ENCODE data around the gene WDR75. TPM values are rescaled to one million over a fixed set of nuclear protein-coding genes. Genes with fewer than 3 reads are reported as not detected.

The WDR75 gene
- total and polyA plus RNA-seq, 10 donors, result 27.1 to 66.5 (median 38.4) TPM

DNA sequence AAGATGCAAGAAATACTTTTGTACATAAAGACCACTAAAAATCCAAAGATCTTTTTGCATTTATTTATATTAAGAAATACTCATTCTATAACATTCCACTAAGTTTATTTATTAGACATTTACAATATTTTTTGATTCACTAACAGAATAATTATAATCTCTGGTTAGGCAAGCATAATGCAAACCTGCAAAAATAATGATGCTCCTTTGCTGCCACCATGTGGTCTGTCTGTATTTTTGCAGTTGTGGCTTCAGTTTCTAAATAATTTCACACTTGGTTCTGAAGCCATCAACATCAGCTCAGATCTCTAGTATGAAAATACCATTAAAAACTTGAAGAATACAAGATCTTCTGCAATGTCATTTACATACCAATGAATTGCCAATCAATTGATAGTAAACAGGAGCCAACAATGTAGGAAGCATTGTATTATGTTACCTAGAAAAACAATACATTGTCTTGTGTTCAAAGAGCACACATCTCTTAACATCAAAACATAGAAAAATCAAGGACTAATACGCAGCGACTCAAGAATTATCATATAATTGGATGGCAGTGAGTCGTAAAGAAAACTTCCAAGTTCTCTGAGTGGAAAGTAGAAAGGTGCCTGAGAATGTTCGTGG is 28.8 kb upstream of the WDR75 start:
- 45 to 53% (median 50%) methylated on average over 4 of the region's 4 CpGs for whole genome bisulfite sequencing, 5 donors
- no peak for DNase-seq
- Histone ChIP-seq H3K9me3 (no peaks in the 10 kb centered on the region), H3K27ac (no peak overlapping the region), H3K4me3 (no peak overlapping the region), H3K4me1 (peaks cover 0 to 4% (median 0%) of the 10 kb centered on the region in 6 donors), H3K27me3 (replicated peaks in 1 of 7) (no peaks in the 10 kb centered on the region), H3K36me3 (no peaks in the 10 kb centered on the region)
- intact Hi-C loops (cut with DNase I; ENCODE audit: low total_unique reads), result loop anchor here (5.0 kb wide), 1 partner anchor 320 kb away; no protein-coding TSS in a partner anchor
- TF ChIP-seq, protein P1, sequence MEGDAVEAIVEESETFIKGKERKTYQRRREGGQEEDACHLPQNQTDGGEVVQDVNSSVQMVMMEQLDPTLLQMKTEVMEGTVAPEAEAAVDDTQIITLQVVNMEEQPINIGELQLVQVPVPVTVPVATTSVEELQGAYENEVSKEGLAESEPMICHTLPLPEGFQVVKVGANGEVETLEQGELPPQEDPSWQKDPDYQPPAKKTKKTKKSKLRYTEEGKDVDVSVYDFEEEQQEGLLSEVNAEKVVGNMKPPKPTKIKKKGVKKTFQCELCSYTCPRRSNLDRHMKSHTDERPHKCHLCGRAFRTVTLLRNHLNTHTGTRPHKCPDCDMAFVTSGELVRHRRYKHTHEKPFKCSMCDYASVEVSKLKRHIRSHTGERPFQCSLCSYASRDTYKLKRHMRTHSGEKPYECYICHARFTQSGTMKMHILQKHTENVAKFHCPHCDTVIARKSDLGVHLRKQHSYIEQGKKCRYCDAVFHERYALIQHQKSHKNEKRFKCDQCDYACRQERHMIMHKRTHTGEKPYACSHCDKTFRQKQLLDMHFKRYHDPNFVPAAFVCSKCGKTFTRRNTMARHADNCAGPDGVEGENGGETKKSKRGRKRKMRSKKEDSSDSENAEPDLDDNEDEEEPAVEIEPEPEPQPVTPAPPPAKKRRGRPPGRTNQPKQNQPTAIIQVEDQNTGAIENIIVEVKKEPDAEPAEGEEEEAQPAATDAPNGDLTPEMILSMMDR (IDR thresholded peaks at IDR 0.05 in 8 of 11, conservative IDR thresholded peaks at IDR 0.05 in 3 of 11), result peak; percentile 34 to 77 (median 71)
- TF ChIP-seq POLR2A (IDR thresholded peaks at IDR 0.05), result no peak

DNA sequence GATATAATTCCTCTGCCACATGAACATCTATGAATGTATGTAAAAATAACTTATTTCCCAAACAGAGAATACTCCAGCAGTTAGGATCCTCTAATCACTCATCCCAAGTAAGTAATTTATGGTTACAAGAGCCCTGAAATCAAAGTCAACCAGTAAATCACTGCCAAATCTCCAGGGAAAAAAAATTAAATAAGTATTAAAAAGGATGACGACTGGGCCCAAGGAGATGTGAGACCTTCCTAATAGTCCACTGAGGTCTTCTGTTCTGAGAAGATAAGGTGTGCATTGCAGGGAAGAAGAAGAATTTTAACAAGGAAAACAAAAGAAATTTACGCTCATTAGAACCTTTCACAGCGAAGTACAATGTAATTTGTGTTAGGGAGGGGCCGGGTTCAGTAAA is 28.0 kb upstream of the WDR75 start:
- no peak overlapping the region for H3K27ac ChIP-seq
- intact Hi-C loops (cut with DNase I; ENCODE audit: low total_unique reads), result loop anchor here (5.0 kb wide), 1 partner anchor 321 kb away; no protein-coding TSS in a partner anchor
- whole genome bisulfite sequencing, 5 donors, result 82 to 90% (median 86%) methylated on average over 4 of the region's 4 CpGs

DNA sequence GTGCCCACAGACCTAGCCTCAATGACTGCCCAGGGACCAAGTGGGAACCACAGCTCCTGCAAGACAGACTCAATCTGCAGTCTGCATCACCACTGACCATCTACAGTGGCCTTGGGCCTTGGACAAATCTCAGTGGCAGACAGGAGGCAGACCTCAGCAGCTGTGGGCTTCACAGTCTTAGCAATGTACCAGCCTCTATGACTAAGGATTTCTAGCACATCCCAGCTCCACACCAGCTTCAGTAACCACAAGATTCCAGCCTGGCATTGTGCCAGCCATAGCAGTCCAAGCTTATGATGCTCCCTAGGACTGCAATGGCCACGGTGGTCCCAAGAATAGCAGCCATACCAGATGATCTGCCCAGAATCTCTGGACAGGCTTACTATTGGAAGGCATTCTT is 19.6 kb upstream of the WDR75 start:
- Histone ChIP-seq H3K9me3 (no peaks in the 10 kb centered on the region), H3K4me1 (no peaks in the 10 kb centered on the region), H3K27me3 (replicated peaks in 1 of 7) (no peaks in the 10 kb centered on the region), H3K4me3 (no peak overlapping the region), H3K36me3 (no peaks in the 10 kb centered on the region), H3K27ac (no peak overlapping the region)
- intact Hi-C loops (cut with DNase I; ENCODE audit: low total_unique reads), result no loop called here
- DNase-seq, result no peak
- WGBS, 5 donors, result 68 to 85% (median 74%) methylated on average over 1 of the region's 1 CpG; no CpG with 5 or more reads in 1 of the 5 donors
- TF ChIP-seq, protein P1 (IDR thresholded peaks at IDR 0.05 in 8 of 11, conservative IDR thresholded peaks at IDR 0.05 in 3 of 11), result no peak
- TF ChIP-seq POLR2AphosphoS5 (IDR thresholded peaks at IDR 0.05), result no peak
- TF ChIP-seq POLR2A (IDR thresholded peaks at IDR 0.05), result no peak

More for the DNA sequence above, 28.0 kb upstream of the WDR75 start:
- no peak for TF ChIP-seq POLR2A (IDR thresholded peaks at IDR 0.05)
- TF ChIP-seq, protein P1 (IDR thresholded peaks at IDR 0.05 in 8 of 11, conservative IDR thresholded peaks at IDR 0.05 in 3 of 11), result no peak
- TF ChIP-seq POLR2AphosphoS5 (IDR thresholded peaks at IDR 0.05), result no peak
- no peak for DNase-seq
- Histone ChIP-seq H3K36me3 (no peaks in the 10 kb centered on the region), H3K4me3 (no peak overlapping the region), H3K9me3 (no peaks in the 10 kb centered on the region), H3K4me1 (no peaks in the 10 kb centered on the region), H3K27me3 (replicated peaks in 1 of 7) (no peaks in the 10 kb centered on the region)

DNA sequence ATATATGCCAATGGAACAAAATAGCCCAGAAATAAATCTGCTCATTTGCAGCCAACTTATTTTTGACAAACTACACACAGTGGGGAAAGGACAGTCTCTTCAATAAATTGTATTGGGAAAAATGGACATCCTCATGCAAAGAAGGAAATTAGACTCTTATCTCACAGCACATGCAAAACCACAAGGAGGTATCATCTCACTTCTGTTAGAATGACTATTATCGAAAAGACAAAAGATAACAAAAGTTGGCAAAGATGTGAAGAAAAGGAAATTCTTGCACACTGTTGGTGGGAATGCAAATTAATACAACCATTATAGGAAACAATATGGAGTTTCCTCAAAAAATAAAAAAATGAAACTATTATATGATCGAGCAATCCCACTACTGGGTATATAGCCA is 16.3 kb upstream of the WDR75 start:
- no peaks in the 10 kb centered on the region for H3K27me3 ChIP-seq (replicated peaks in 1 of 7)
- no peak overlapping the region for H3K4me3 ChIP-seq
- H3K36me3 ChIP-seq, result no peaks in the 10 kb centered on the region
- no peak for TF ChIP-seq POLR2A (IDR thresholded peaks at IDR 0.05)
- TF ChIP-seq, protein P1 (IDR thresholded peaks at IDR 0.05 in 8 of 11, conservative IDR thresholded peaks at IDR 0.05 in 3 of 11), result no peak
- H3K4me1 ChIP-seq, result no peaks in the 10 kb centered on the region
- no peaks in the 10 kb centered on the region for H3K9me3 ChIP-seq
- intact Hi-C loops (cut with DNase I; ENCODE audit: low total_unique reads), result no loop called here
- H3K27ac ChIP-seq, result no peak overlapping the region
- DNase-seq, result no peak
- WGBS, 5 donors, result 76 to 89% (median 87%) methylated on average over 2 of the region's 2 CpGs

Data from spleen (tissue), 11 donors.